GM12891 (cell line): ENCODE measurements around the gene PTPN7.
"Not testable (repeated sequence)": the region's sequence is repeated elsewhere in the genome, so short reads cannot be mapped to it uniquely, and the experiment has no call there.

Experiments used
- DNase-seq: peaks from one replicate; pipeline ENCODE4 v3.0.0; 2011; ENCODE audit warnings: low spot score; ENCODE audit not compliant: insufficient read length
- FAIRE-seq: peaks from 2 replicates; lab custom pipeline; 2011; peaks lifted over from hg19 to GRCh38; lab: Jason Lieb, UNC
- PAX5 ChIP-seq: IDR thresholded peaks from 2 replicates; pipeline ENCODE4 v1.6.1; 2011; ENCODE audit warnings: low read length, moderate library complexity, mild to moderate bottlenecking; ENCODE audit not compliant: insufficient read depth, severe bottlenecking
- POLR2A ChIP-seq: IDR thresholded peaks from 2 replicates; pipeline ENCODE4 v1.6.1; 2011; ENCODE audit warnings: low read depth, low read length, control low read depth
- POLR2AphosphoS5 ChIP-seq: IDR thresholded peaks from 2 replicates; pipeline ENCODE4 v1.6.1; 2011; ENCODE audit warnings: low read depth, low read length, control low read depth
- POU2F2 ChIP-seq: IDR thresholded peaks from 2 replicates; pipeline ENCODE4 v1.6.1; 2011; ENCODE audit warnings: low read depth, mild to moderate bottlenecking, control low read depth, low read length, moderate library complexity
- SPI1 ChIP-seq: IDR thresholded peaks from 2 replicates; pipeline ENCODE4 v1.6.1; 2011; ENCODE audit warnings: low read depth, low read length, control low read depth
- TAF1 ChIP-seq: IDR thresholded peaks from 2 replicates; pipeline ENCODE4 v1.6.1; 2011; ENCODE audit warnings: low read depth, low read length, control low read depth

Gene PTPN7

DNA sequence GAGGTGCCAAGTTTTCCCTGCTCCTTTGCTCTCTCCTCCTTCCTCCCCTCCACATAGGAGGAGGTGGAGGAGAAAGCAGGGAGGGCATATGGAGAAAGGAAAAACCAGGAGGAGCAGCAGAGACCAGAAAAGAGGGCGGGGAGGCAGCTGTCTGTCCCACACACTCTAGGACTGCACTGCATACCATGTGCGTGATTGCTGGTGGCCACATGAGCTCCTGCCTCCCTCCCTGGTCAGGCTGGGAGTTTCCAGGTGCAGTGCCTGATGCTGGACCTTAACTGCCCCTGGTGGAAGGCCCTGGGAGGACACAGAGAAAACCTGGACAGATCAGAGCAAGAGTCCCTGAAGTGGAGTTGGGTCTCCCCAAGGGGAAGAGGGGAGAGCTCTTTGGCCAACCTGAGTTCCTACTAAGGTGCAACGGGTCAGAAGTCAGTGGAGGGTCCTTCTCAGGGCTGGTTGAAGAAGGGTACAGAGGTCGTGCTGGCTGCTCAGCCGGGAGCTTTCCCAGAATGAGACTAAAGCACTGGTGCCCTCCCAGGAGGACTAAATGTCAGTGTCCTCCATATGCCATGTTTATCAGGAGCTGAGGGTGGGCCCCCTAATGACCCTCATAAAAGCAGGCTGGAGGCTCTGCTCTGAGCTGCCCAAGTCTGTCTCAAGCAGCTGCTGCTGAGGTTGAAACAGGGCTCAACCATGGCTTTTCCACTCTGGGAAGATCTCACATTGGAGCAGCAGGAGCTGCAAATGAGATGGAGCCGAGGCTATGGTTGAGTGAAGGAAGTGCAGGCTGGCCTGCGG is 29.7 kb upstream of the PTPN7 start:
- FAIRE-seq = no peak
- no peak for TF ChIP-seq POLR2AphosphoS5
- no peak for TF ChIP-seq POU2F2
- TF ChIP-seq PAX5 = no peak
- no peak for TF ChIP-seq POLR2A
- TF ChIP-seq TAF1 = no peak
- no peak for TF ChIP-seq SPI1
- DNase-seq = no peak

- FAIRE-seq (peak; percentile 82), DNase-seq (peak; percentile 58)
- TF ChIP-seq TAF1 (no peak), POU2F2 (no peak), POLR2AphosphoS5 (no peak), SPI1 (no peak), POLR2A (no peak), PAX5 (no peak)
These were observed 28.8 kb upstream of the PTPN7 start for GRCh38 chr1:202189001-202189790.

- DNase-seq (no peak), FAIRE-seq (no peak)
- no peak for TF ChIP-seq TAF1
- TF ChIP-seq PAX5 = no peak
- no peak for TF ChIP-seq POU2F2
- TF ChIP-seq SPI1 = no peak
- no peak for TF ChIP-seq POLR2AphosphoS5
- TF ChIP-seq POLR2A = no peak
These were observed 27.4 kb upstream of the PTPN7 start for GRCh38 chr1:202187697-202188407.

DNA sequence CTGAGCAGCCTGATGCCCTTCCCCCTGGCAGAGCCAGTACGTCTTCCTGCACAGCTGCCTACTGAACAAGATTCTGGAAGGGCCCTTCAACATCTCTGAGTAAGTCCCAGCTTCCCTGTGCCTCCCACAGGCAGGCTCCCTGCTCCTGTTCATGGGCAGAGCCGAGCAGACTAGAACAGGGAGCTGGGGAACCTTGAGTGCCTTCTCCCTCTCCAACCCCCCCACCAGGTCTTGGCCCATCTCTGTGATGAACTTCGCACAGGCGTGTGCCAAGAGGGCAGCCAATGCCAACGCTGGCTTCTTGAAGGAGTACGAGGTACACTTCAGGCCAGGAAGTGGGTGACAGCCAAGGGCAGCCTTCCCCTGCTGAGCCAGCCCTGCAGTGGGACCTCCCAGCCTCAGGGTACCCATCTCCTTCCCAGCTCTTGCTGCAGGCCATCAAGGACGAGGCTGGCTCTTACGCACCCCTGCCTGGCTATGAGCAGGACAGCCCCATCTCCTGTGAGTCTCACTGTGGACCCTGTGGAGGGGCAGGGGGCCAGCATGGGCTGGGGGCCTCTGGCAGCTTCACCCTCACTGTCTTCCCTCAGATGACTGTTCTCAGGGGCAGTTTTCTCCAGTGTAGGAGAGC is 26.8 kb upstream of the PTPN7 start:
- DNase-seq (no peak), FAIRE-seq (no peak)
- TF ChIP-seq SPI1 = no peak
- no peak for TF ChIP-seq POLR2A
- TF ChIP-seq TAF1 = no peak
- TF ChIP-seq POU2F2 = no peak
- TF ChIP-seq POLR2AphosphoS5 = no peak
- TF ChIP-seq PAX5 = no peak

GRCh38 chr1:202186327-202186726 is 25.9 kb upstream of the PTPN7 start:
- no peak for FAIRE-seq

GRCh38 chr1:202184750-202185460 is 24.5 kb upstream of the PTPN7 start:
- TF ChIP-seq TAF1 = no peak
- no peak for TF ChIP-seq POLR2A
- TF ChIP-seq PAX5 = no peak
- no peak for TF ChIP-seq POU2F2
- no peak for TF ChIP-seq SPI1
- no peak for TF ChIP-seq POLR2AphosphoS5
- DNase-seq (no peak), FAIRE-seq (peak; percentile 87)

More at GRCh38 chr1:202186327-202186726, 25.9 kb upstream of the PTPN7 start:
- DNase-seq = no peak
- TF ChIP-seq POLR2AphosphoS5 (no peak), POLR2A (no peak), TAF1 (no peak), POU2F2 (no peak), PAX5 (no peak), SPI1 (no peak)

- no peak for DNase-seq
- no peak for TF ChIP-seq PAX5
- no peak for TF ChIP-seq POLR2AphosphoS5
- TF ChIP-seq SPI1 = no peak
- no peak for TF ChIP-seq POLR2A
- FAIRE-seq = no peak
These were observed 21.9 kb upstream of the PTPN7 start for GRCh38 chr1:202182040-202182877.

DNA sequence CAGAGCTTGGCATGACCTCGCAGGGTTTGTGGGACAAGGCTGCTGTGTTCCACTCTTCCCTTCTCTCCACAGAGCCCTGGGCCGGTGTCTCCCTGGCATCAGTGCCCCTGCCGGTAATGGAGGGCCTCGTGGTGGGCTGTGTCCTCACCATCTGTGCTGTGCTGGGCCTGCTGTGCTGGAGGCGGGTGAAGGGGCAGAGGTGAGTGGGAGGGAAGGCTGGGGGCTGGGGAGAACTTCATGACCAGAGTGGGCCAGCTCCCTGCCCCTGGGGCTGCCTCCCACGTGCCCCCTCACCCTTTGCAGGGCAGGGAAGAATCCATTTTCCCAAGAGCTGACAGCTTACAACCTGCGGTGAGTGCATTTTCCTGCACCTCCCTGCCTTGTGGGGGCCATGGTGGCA is 21.2 kb upstream of the PTPN7 start:
- no peak for DNase-seq
- no peak for TF ChIP-seq SPI1
- no peak for TF ChIP-seq TAF1
- no peak for TF ChIP-seq POU2F2
- TF ChIP-seq POLR2AphosphoS5 = no peak
- TF ChIP-seq POLR2A = no peak
- TF ChIP-seq PAX5 = no peak
- no peak for FAIRE-seq

- FAIRE-seq, DNase-seq: not testable (repeated sequence)
These were observed 20.3 kb upstream of the PTPN7 start for GRCh38 chr1:202180751-202181139.
